GM18499 (cell line): ENCODE measurements around the gene SPATA25.

Experiments used
- ATAC-seq: cut with Tn5 transposase; IDR thresholded peaks from one replicate; pipeline ENCODE4 v1.9.1; 2021; ENCODE audit warnings: moderate number of reproducible peaks; ENCODE audit not compliant: insufficient read depth, unreplicated experiment

Gene SPATA25

GRCh38 chr20:45845452-45845851, 42.0 kb downstream of the SPATA25 start:
- no peak for ATAC-seq

- no peak for ATAC-seq
Observed at GRCh38 chr20:45843506-45843905, 43.9 kb downstream of the SPATA25 start.

GRCh38 chr20:45842169-45842812, 45.1 kb downstream of the SPATA25 start:
- ATAC-seq, result no peak

- ATAC-seq, result no peak
Observed at GRCh38 chr20:45841407-45842129, 45.9 kb downstream of the SPATA25 start.

GRCh38 chr20:45840700-45841198, 46.7 kb downstream of the SPATA25 start:
- ATAC-seq, result no peak

GRCh38 chr20:45836841-45837240, 50.6 kb downstream of the SPATA25 start:
- ATAC-seq, result no peak
